ENCODE measurements around the gene XAGE1A.
"Not testable (repeated sequence)": the region's sequence is repeated elsewhere in the genome, so short reads cannot be mapped to it uniquely, and the experiment has no call there.

The XAGE1A gene, protein sequence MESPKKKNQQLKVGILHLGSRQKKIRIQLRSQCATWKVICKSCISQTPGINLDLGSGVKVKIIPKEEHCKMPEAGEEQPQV

DNA sequence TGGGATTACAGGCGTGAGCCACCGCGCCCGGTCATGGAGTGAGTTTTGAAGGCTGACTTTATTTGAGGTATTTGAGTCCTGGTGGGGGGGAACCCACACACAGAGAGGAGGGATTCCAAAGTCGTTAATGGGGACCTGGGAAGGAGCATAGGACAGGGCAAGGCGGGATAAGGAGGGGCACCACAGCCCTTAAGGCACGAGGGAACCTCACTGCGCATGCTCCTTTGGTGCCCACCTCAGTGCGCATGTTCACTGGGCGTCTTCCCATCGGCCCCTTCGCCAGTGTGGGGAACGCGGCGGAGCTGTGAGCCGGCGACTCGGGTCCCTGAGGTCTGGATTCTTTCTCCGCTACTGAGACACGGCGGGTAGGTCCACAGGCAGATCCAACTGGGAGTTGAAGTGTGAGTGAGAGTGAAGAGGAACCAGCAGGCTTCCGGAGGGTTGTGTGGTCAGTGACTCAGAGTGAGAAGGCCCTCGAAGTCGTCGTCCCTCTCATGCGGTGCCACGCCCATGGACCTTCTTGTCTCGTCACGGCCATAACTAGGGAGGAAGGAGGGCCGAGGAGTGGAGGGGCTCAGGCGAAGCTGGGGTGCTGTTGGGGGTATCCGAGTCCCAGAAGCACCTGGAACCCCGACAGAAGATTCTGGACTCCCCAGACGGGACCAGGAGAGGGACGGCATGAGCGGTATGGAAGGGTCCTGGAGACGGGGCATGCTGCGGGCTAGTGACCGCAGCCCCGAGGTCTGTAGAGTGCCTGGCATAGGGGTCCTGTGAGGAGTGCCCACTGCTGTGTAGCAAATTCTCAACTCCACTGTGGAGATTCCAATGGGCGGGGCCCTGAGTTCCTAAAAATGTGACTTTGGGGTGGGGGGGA lies at the start of gene XAGE1A:
TSS of gene XAGE1A (plus strand) at position 264 of the 874 bp plus-strand sequence. CDS start 1,554 bp downstream, outside the sequence.
- DNase-seq (ENCODE audit: low read depth), result not testable (repeated sequence)

DNA sequence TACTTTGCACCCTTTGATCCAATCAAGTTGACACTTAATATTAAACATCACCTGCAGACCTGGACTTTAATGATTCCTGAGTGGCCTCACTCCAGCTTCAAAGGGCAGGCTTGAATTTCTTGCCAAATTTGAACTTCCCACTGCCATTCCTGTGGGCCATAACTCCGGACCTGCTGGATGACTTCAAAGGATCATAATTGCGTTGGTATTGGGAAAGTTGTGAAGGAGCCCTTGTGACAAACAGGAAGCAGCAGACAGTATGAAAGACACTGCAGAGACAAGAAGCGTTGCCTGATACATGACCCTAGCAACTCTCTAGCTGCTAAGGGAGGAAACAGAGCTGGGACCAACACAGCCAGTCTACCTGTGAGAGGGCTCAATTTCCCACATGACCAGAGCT lies 43.6 kb upstream of the XAGE1A start:
- not testable (repeated sequence) for DNase-seq (ENCODE audit: low read depth)

DNA sequence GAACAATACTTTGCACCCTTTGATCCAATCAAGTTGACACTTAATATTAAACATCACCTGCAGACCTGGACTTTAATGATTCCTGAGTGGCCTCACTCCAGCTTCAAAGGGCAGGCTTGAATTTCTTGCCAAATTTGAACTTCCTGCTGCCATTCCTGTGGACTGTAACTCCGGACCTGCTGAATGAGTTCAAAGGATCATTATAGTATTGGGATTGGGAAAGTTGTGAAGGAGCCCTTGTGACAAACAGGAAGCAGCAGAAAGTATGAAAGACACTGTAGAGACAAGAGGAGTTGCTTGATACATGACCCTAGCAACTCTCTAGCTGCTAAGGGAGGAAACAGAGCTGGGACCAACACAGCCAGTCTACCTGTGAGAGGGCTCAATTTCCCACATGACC lies 24.3 kb upstream of the XAGE1A start:
- not testable (repeated sequence) for DNase-seq (ENCODE audit: low read depth)

DNA sequence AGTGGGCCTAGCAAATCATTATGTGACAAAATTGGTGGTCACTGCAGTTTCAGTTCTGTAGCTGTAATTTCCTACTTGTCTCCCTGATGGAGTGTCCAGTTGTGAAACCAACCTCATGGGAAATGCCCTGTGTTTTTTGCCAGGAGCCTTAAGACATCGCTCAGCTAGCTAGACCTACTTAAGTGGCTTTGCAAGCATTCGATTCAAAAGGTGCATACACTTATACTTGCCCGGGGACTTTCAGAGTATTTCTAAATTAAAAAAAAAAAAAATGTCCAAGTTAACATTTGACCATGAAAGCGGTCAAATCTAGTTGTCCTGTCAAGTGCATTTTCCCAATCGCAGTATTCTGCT lies 788 bp downstream of the XAGE1A start:
- not testable (repeated sequence) for DNase-seq (ENCODE audit: low read depth)

DNA sequence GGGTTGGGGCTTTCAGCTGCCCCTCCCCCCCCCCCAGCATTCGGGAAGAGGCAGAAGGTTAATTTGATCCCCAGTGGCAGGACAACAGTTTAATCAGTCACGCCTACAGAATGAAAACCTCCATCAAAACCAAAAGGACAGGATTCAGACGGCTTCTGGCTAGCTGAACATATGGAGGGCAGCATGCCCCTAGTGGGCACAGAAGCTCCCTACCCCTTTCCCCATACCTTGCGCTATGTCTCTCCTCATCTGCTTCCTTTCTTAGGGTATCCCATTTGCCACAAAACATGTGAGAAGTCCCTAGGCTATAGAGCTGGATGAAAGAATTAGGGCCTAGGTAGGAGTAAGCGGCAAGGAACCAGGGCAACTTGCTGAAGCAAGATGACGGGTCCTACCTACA lies 5.8 kb downstream of the XAGE1A start:
- DNase-seq (ENCODE audit: low read depth), result not testable (repeated sequence)

DNA sequence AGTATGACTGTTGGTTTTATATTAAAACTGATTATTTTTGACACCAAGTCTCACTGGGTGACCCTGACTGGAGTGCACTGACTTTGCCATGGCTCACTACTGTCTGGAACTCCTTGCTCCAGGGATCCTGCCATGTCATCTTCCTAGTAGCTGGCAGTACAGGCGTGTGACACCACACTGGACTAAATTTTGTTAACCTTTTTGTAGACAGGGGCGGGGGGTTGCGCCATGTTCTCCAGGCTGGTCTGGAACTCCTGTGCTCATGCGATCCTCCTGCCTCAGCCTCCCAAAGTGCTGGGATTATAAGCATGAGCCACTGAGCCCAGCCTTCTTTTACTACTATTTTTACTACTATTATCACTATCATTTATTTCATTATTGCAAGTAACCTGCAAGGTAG lies 8.9 kb downstream of the XAGE1A start:
- no peak for DNase-seq (ENCODE audit: low read depth)

DNA sequence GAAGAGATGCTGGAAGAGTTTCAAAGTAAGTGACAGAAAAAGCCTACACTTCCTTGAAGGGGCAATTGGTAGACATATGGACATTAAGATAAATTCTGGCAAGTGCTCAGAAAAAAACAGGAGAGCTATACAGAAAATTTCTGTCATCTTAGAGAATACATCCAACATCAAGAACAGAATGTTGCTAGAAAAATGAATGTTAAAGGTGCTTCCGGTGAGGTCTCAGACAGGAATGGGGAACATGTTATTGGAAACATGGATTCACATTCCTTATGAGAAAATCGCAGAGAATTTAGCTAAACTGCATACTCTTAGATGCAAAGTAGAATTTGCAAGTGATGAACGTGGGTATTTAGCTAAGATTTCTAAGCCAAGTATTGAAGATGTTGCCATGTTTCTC lies 11.7 kb downstream of the XAGE1A start:
- no peak for DNase-seq (ENCODE audit: low read depth)

DNA sequence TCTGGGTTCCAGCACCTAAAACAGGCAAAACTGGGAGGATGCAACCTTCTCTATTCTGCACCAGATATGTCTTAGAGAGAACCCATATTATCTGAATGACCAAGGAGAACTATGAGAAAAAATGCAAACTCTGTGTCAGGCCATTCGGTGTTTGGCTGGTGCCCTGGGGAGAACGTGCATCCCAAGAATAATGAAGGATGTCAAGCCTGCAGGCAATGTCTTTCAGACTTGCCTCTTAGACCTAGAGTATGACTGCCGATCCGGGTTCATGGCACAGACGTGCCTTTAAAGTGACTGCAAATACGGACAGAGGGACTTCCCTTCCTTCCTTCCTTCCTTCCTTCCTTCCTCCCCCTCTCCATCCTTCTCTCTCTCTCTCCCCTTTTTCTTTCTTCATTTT lies 14.3 kb downstream of the XAGE1A start:
- DNase-seq (ENCODE audit: low read depth), result no peak

DNA sequence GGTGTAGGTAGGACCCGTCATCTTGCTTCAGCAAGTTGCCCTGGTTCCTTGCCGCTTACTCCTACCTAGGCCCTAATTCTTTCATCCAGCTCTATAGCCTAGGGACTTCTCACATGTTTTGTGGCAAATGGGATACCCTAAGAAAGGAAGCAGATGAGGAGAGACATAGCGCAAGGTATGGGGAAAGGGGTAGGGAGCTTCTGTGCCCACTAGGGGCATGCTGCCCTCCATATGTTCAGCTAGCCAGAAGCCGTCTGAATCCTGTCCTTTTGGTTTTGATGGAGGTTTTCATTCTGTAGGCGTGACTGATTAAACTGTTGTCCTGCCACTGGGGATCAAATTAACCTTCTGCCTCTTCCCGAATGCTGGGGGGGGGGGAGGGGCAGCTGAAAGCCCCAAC lies 15.5 kb downstream of the XAGE1A start:
- DNase-seq (ENCODE audit: low read depth), result not testable (repeated sequence)

DNA sequence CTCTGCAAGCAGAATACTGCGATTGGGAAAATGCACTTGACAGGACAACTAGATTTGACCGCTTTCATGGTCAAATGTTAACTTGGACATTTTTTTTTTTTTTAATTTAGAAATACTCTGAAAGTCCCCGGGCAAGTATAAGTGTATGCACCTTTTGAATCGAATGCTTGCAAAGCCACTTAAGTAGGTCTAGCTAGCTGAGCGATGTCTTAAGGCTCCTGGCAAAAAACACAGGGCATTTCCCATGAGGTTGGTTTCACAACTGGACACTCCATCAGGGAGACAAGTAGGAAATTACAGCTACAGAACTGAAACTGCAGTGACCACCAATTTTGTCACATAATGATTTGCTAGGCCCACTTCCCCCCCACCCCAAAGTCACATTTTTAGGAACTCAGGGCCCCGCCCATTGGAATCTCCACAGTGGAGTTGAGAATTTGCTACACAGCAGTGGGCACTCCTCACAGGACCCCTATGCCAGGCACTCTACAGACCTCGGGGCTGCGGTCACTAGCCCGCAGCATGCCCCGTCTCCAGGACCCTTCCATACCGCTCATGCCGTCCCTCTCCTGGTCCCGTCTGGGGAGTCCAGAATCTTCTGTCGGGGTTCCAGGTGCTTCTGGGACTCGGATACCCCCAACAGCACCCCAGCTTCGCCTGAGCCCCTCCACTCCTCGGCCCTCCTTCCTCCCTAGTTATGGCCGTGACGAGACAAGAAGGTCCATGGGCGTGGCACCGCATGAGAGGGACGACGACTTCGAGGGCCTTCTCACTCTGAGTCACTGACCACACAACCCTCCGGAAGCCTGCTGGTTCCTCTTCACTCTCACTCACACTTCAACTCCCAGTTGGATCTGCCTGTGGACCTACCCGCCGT lies 20.7 kb downstream of the XAGE1A start:
- DNase-seq (ENCODE audit: low read depth), result not testable (repeated sequence)

DNA sequence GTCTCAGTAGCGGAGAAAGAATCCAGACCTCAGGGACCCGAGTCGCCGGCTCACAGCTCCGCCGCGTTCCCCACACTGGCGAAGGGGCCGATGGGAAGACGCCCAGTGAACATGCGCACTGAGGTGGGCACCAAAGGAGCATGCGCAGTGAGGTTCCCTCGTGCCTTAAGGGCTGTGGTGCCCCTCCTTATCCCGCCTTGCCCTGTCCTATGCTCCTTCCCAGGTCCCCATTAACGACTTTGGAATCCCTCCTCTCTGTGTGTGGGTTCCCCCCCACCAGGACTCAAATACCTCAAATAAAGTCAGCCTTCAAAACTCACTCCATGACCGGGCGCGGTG lies 21.3 kb downstream of the XAGE1A start, which contains the start of gene XAGE1B:
TSS of gene XAGE1B (minus strand) at position 77 of the 339 bp plus-strand sequence. CDS start 1,536 bp downstream, outside the sequence.
- not testable (repeated sequence) for DNase-seq (ENCODE audit: low read depth)

DNA sequence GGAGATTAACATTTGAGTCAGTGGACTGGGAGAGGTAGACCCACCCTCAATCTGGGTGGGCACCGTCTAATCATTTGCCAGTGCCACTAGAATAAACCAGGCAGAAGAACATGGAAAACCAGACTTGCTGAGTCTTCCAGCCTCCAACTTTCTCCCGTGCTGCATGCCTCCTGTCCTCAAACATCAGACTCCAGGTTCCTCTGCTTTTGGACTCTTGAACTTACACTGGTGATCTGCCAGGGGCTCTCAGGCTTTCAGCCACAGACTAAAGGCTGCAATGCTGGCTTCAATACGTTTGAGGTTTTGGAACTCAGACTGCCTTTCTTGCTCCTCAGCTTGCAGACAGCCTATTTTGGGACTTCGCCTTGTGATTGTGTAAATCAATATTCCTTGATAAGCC lies 45.4 kb downstream of the XAGE1A start:
- not testable (repeated sequence) for DNase-seq (ENCODE audit: low read depth)

DNA sequence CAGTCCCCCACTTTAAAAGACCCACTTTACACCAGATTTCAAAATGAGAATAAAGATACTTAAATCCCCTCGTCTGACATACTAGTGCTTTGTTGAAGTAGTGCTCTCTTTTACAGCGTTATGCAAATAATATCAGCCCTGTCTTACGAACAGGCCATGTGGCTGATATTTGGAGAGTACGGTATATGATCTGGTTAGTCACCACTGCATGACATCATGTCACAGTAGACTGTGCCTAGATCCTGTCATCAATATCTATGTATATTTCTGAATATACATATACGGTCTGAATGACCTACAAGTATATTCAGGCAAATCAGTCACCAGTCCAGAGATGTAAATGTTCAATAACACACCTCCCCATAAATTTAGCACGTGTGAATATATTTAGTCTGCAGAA lies 46.7 kb downstream of the XAGE1A start:
- DNase-seq (ENCODE audit: low read depth), result no peak

DNA sequence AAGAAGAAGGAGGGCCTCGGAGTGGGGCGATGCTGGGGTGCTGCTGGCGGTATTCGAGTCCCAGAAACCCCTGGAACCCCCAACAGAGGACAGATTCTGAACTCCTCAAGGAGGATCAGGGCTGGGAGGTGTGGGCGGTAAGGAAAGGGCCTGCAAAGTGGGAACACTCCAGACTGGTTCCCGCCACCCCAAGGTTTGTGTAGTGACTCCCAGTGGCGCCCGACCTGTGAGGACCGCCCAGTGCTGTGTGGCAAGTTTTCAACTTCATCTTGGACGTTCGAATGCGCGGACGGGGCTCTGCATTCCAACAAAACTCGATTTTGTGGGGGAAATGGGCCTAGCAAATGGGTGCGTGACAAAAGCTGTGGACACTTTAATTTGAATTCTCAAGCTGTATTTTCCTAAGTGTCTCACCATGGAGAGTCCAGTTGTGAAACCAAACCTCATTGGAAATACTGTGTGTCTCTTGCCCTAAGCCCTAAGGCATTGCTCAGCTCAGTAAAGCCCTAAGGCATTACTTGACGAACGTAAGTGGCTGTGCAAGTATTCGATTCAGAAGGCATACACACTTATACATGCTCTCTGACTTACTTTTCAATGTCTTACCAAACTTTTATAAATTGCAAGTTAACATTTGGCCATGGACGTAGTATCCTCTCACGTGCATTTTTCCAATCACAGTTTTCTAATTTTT lies 48.7 kb downstream of the XAGE1A start:
- DNase-seq (ENCODE audit: low read depth), result no peak

DNA sequence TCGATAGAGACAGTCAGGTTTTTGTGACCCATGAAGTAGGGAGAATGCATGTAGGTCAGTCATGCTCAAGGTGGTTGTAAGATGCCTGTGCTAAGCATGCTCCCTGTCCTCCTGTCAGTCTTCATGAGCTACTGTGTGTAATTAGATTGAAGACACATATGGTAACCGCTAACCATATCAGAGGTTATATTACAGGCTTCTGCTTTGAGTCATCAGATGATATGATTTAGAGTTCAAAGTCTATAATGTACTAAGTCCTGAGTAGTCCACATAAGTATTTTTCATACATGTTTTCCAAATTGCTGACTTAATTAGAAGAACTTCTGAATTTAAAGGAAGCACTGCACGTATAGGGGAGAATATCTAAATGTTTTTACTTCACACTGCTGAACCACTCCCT lies 53.2 kb downstream of the XAGE1A start:
- DNase-seq (ENCODE audit: low read depth), result not testable (repeated sequence)

Data from HS-5 (cell line).